ENCODE results near the gene VPS41.

Gene VPS41

DNA sequence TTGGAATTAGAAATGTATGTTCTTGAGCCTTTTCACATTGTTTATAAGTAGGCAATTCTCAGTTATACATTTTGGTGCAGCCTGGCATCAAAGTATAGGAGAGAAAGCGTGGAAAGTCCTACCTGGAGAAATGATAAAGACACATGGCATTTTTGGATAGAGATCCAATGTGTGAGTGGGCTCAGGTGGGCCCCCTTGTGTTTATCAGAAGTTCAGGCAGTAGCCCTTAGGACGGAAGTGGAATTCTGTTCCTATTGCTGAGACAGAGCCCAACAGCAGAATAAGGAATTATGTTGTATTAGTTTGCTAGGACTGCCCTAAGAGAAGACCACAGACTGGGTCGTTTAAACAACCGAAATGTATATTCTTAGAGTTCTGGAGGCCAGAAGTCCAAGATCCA, 192.6 kb downstream of the VPS41 start:
- DNase-seq: no peak

DNA sequence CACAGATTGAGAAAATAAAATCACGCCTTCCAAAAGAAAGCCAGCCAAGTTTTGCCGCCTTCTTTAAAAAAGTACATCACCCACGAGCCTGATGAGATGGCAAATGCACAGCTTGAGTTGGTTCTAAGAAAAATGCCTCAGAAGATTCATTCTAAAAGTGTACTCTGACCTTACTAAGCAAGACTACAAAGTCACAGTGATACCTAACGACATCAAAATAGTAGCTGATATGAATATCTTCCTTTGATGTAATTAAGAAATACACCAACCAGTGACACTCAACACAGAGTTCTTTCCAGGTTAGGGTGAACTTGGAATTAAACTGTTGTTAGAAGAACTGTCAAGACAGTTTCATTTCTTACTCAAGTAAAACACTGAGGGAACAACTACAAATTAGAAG, 199.9 kb downstream of the VPS41 start:
- no peak for DNase-seq

DNA sequence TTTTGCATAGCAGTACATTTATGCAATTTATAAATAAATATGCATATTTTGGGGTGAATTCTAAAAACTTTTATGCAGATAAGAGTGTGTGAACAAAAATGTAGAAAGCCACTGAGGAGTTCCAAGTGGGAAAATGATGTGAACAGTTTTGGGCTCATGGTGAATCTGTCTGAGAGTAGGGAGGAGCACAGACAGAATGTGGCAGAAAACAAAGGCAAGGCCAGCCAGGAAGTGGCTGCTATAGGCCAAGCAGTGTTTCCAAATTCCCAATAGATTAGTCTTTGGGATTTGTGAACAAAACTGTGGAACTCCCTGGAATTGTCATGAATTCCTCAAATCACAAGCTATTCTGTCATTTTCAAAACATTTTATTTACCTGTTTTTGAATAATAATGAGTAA, 204.2 kb downstream of the VPS41 start:
- DNase-seq: no peak

DNA sequence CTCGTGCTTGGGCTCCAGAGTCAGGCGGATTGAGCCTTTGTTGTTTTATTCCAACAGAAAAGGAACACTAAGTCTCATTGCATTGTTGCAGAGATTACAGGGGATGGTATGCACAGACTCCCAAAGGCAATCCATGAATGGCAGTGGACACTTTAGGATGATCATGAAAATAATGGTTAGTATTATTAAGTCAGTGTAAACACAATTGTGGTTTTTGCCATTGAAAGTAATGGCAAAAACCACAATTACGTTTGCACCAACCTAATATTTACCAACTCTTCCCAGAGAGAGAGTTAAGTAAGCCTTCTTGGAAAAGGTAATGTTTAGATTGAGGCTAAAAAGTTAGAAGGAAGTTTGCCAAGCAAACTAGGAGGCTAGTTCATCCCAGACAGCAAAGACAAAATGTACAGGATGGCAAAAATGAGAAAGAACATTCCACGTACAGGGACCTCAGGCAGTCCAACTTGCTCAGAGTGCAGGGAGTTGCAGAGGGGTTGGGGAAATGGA, 204.9 kb downstream of the VPS41 start:
- DNase-seq: no peak

DNA sequence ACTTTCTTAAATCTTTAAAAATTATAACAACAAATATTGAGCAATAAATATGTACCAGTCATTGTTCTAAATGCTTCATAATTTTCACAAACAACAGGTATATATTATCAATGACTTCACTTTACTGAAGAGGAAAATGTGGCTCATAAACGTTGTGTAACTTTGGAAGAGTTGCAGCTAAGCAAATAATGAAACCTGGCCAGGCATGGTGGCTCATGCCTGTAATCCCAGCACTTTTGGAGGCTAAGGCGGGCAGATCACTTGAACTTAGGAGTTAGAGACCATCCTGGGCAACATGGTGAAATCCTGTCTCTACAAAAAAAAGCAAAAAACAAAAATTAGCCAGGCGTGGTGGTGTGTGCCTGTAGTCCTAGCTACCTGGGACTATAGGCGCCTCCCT, 205.9 kb downstream of the VPS41 start:
- DNase-seq: no peak

DNA sequence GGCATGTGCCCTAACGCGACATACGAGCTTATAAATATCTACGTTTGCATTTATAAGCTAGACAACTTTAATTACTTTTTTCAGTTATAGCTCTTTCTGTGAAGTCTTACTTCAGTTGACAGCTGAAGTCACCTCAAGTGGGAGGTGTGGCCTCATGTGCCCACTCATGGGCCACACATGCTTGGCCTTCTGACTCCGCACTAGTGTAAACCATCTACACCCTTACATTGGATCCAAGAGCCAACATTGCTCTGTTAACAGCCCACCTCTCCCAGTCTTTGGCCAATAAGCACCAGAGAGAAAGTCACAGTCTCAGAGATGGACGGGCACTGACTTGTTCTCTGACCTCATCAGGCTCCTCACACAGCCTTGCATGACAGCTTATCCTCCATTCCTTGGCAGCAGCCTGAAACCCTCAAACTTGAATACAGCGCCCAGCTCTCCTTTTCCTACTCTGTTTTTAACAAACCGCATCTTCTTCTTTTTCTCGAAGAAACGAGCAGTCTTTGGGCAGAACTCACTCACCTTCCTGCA, 206.9 kb downstream of the VPS41 start:
- DNase-seq: no peak

DNA sequence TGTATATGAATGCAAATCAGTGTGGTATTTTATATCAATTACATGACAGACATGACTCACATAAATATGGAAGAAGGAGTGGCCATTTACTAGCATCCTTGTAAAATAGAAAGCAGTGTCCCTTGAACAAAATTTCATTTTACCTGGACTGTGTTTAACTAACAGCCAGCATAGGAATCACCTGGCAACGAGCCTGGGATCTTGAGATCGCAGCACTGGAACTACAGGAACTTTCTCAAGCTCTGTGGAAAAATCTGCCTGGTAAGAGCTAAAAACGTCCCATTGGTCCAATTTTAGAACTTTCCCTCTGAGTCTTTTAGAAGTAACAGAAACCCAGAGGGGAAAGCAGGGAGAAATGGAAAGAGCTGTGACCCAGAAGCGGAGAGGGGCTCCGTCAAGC, 208.9 kb downstream of the VPS41 start:
- DNase-seq: no peak

DNA sequence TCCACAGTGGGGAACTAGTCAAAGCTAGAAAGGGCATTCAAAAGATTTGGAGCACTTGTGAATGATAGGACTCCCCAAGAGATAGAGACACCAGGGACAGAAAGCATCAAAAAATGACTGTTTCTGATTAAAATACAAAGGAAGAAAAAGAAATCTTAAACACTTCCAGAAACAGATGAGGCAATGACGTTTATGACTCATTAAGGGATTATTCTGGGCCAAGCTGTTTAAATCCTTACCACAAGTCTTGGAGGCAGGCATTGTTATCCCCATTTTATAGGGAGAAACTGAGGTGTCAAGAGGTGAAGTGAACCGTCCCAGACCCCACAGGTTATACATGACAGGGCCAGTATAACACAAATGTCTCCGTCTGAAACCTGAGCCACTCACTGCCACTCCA, 209.5 kb downstream of the VPS41 start:
- DNase-seq: no peak

DNA sequence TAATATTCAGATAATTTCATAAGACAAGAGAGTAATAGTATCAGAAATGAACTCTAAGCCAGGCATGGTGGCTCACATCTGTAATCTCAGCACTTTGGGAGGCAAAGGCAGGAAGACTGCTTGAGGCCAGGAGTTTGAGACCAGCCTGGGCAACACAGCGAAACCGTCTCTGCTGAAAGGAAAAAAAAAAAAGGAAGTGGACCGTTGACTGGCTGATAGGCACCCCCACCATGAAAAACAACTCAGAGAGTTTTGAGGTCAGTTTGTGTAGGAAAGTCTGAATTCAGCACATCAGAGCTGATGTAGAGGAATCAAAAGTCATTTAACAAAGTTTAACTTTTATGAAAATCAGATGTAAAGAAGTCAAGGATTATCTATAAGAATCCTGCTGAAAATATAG, 214.7 kb downstream of the VPS41 start:
- peak; percentile 26 for DNase-seq

DNA sequence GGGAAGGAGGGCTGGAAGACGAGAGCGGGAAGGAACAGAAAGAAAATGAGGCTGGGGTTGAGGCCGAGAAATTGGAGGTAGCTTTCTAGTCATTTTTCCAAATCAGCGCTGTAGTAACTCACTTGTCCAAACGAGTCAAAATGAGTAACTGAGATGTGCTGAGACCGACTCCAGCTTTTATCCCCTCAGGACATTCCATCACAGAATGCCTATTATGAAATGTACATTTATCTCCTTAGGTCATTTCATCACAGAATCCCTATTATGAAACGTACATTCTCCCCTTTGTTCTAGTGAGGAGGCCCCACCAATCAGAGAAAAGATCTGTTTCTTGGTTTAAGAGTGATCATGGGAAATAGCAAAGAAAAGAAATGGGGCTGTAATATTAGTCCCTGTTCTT, 222.1 kb downstream of the VPS41 start:
- DNase-seq: no peak

DNA sequence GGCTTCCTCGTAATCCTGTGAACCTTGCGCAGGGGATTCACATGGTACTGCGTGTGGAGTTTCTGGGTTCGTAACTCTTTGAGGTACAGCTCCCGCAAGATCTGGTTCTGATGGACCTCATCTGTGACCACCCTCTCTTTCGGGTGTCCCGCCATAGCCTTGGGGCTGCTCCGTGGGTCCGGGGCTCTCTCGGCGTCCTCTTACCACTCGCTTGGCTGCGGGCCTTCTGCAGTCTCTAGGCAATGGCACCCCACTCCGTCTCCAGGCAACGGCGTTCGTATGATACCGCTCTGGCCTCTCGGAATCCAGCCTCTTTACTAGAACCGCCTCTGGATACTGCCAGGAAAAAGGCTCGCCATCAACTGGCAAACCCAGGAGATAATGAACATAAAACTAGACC, 223.1 kb downstream of the VPS41 start:
- no peak for DNase-seq

DNA sequence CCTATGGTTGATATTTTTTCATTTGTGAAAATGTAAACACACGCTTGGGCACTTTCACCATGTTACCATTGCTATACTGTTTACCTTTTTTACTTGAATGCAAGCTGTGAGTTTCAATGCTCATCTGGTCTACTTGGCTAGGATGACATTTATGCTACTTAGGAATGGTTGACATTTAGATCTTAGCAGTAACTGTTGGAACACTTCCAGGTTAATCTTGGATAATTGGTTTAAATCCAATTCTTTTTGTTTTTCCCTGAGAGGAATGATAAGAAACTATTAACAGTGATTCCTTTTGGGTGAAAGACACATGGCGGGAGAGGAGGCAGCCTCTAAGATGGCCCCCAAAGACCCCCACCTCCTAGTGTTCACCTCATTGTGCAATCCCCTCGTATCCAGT, 226.4 kb downstream of the VPS41 start:
- no peak for DNase-seq

DNA sequence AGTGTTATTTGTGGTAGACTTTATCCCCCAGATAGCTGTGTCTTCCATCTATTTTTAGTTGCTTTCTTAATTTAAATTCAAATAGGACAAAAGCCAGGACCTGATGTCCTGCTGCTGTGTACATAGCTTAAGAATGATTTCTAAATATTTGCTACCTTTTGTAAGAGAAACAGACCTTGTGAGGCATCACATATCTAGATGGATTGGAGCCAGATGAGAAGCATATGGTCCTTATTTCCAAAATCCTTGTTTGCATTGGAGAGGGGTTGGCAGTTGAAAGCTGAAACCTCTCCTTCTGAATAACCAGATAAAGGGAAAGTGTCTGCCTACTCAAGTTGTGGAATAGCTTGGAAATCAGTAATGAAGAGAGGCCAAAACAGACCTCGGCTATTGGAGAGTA, 227.1 kb downstream of the VPS41 start:
- no peak for DNase-seq

DNA sequence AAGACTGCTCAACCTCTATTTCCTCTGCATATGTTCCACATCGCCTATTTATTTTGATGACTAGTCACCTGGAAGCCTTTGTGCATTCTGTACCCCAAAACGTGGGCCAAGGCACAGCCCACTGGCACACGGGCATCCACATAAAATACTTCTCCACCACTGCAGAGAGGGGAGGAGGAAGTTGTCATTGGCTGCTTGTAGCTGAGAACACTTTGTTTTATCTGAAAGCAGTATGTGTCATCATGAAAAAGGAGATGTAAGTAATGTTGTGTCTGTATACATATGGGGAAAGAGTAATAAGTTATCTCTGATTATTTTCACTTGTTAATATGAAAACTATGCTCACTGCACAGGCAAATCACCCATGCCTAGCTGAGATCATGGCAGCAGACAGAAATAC, 229.6 kb downstream of the VPS41 start:
- DNase-seq: no peak

DNA sequence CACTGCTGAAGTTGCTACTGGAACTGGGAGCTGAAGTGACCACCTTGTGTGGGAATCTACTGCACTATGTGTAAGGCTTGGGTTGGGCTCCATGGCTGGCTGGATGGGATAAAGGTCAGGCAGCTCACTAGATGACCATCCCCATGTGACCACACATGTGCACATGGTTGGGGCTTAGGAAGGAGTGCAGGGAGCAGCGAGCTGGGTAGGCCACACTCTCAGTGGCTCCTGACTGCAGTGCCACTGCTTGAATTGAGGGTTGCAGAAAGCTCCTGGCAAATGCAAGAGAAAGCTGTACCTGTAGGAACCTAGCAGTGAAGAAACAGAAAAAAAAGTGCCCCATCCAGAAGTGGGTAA, 230.3 kb downstream of the VPS41 start:
- no peak for DNase-seq

DNA sequence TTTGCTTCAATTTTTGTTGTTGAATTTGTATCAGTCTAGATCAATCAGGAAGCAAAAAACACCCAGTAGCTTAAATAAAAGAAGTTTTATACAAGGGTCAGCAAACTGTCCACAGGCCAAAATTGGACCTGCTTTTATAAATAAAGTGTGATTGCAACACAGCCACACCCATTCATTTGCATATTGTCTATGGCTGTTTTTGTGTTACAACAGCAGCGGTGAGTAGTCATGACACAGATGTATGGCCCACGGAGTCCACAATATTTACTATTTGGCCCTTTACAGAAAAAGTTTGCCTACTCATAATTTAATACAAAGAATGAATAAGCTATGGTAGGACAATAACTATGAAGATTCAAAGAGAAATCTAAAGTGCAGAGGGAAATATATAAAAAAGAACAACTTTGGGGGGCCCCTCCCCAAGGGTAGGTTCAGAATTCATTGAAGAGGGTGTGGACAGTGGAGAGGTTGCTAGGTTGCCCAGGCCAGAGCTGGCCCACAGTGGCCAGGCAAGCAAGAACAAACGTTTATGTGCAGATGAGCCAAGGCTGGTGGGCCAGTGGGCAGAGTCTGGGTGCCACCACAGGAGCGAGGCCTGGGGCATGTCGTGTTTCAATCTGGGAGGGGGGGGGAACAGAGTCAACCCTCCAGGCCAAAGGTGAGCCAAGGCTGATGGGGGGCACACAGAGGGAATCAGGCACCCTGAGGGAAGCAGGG, 230.9 kb downstream of the VPS41 start:
- DNase-seq: no peak

DNA sequence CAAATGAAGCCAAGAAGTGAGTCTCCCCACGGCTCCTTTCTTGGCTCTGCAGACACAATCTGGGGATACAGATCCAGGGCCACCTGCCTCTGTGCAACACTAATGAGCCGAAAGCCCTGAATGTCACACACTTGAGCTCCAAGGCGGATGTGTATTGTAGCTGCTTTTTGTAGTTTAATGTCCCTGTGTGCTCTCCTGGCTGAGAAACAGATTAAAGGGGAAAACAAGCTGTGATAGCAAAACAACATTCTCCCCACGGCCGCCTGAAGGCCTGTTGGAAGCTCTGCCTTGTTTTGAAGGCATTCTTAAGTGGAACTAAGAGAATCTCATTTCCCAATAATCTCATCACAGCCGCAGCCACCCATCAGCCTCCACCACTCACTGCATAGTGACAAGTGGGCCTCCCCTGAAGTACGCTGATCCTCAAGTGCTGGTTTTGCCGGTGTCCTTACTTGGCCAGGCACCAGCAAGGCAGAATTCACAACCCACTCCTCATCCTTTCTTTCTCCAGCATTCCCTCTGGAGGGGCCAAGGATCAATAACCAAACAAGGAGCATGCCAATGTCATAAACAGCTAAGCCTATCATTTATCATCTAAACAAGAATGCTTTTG, 233.4 kb downstream of the VPS41 start:
- DNase-seq: no peak

DNA sequence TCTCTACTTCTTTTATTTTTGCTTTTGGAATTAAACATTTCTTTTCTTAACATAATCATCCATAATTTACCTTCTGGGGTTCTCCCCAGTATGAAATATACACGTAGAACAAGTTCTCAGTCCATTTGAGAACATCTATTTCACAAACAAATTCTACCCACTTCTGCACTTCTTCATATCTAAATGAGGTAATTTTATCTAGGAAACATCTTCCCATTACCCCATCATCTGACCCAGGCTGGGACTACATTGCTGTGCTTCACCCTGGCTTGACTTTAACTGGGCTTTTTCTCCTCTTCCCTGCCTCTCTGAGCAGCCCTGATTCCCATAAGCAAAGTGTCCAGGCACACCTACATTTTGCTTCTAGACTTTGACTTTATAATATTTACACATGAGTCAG, 234.5 kb downstream of the VPS41 start:
- DNase-seq: no peak

DNA sequence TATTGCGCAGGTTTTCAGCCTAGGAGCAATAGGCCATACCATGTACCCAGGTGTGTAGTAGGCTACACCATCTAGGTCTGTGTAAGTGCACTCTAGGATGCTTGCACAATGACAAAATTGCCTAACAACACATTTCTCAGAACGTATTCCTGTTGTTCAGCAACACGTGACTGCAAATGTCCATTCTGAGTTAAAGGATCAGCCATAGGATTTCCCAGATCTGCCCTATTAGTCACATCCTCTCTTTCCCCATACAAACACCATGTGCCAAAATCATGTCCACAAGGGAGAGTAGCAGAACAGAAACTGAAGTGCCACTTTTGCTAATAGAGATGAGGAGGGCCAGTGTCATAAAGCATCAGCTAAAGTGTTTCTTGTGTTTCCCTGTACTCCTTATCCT, 235.2 kb downstream of the VPS41 start:
- no peak for DNase-seq

All from RPMI8226 (cell line).